ENCODE measurements around the gene RRP9. TPM values are rescaled to one million over a fixed set of nuclear protein-coding genes. Genes with fewer than 3 reads are reported as not detected.
A peak's percentile ranks its signal among the peaks of the same experiment; 100 is the strongest.

Gene RRP9
- total RNA-seq, 4 donors from 2014 or later, result 7.1 to 29.5 (median 11.1) TPM

DNA sequence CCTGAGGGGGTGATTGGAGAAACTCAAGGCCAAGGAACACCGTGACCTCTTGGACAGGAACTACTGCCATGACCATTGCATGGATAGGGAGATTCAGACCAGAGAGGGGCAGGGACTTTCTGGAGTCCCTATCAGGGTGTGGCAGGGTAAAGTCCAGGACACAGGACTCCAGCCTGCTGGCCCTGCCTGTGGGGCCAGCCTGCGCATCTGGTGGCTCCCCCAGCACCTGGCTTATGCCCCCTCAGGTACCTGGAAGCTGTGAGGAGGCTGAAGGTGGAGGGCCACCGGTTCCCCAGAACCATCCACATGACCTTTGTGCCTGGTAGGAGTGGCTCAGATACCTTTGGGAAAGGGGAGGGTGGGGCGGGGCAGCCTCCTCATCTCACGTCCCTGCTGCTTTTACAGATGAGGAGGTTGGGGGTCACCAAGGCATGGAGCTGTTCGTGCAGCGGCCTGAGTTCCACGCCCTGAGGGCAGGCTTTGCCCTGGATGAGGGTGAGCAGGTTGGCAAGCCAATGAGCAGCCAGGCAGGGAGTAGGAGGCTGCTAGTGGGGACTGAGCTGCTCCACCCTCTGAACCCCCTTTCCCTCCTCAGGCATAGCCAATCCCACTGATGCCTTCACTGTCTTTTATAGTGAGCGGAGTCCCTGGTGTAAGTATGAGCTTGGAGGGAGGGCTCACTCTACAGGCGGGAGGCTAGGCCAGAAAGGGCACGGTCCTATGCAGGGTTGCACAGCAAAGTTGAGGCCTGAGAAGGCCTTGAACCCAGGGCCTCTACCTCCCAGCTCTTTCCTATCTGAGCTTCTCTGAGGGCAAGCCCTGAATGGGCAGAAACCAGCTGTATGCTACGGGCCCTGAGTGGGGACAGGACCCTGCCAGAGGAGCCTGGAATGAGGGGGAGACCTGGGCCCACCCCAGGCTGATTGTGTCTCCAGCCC, 44.6 kb upstream of the RRP9 start:
- H3K4me1 ChIP-seq, result peaks cover 18 to 42% (median 33%) of the 10 kb centered on the region in 4 donors
- no peak overlapping the region for H3K4me3 ChIP-seq
- TF ChIP-seq POLR2AphosphoS5 (IDR thresholded peaks at IDR 0.05), result peak in 1 of 3 donors; percentile 46
- TF ChIP-seq POLR2A (IDR thresholded peaks at IDR 0.05), result no peak
- WGBS, 2 donors (ENCODE audit: low coverage in 1 of 2), result 60 to 78% methylated on average over 1 to 9 of the region's 12 CpGs
- H3K27ac ChIP-seq, result peak overlapping the region; percentile 57 to 93 (median 65)
- no peaks in the 10 kb centered on the region for H3K9me3 ChIP-seq
- H3K36me3 ChIP-seq, result no peaks in the 10 kb centered on the region
- no peaks in the 10 kb centered on the region for H3K27me3 ChIP-seq
- in situ Hi-C loops (cut with MboI; ENCODE audit: low pct_ligation_motif_present in 1 of 4, low pct_unique_long_range_greater_than_20kb in 1 of 4, low sequenced_read_pairs in 3 of 4) (no loop called here), intact Hi-C loops (cut with DNase I; ENCODE audit: low total_unique reads) (no loop called here)
- DNase-seq, result peak; percentile 67

DNA sequence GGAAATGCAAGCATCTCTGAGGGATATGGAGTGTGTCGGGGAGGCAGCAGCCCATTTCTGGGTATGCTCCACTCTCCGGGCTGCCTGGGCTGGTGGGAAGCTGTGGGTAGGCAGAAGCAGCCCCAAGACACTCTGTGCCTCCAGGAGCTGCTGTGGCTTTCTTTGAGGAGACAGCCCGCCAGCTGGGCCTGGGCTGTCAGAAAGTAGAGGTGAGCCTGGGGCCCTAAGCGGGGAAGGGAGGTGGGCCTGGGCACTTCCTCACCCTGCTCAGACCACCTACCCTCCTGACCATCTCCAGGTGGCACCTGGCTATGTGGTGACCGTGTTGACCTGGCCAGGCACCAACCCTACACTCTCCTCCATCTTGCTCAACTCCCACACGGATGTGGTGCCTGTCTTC, 43.4 kb upstream of the RRP9 start:
- no peaks in the 10 kb centered on the region for H3K36me3 ChIP-seq
- intact Hi-C loops (cut with DNase I; ENCODE audit: low total_unique reads) (no loop called here), in situ Hi-C loops (cut with MboI; ENCODE audit: low pct_ligation_motif_present in 1 of 4, low pct_unique_long_range_greater_than_20kb in 1 of 4, low sequenced_read_pairs in 3 of 4) (no loop called here)
- H3K4me1 ChIP-seq, result peaks cover 18 to 48% (median 35%) of the 10 kb centered on the region in 4 donors
- WGBS, 2 donors (ENCODE audit: low coverage in 1 of 2), result 91% methylated on average over 6 of the region's 6 CpGs; no CpG with 5 or more reads in 1 of the 2 donors
- TF ChIP-seq POLR2AphosphoS5 (IDR thresholded peaks at IDR 0.05) (no peak), POLR2A (IDR thresholded peaks at IDR 0.05) (no peak), EP300 (IDR thresholded peaks at IDR 0.05; ENCODE audit: low read depth) (no peak)
- TF ChIP-seq, protein P1, sequence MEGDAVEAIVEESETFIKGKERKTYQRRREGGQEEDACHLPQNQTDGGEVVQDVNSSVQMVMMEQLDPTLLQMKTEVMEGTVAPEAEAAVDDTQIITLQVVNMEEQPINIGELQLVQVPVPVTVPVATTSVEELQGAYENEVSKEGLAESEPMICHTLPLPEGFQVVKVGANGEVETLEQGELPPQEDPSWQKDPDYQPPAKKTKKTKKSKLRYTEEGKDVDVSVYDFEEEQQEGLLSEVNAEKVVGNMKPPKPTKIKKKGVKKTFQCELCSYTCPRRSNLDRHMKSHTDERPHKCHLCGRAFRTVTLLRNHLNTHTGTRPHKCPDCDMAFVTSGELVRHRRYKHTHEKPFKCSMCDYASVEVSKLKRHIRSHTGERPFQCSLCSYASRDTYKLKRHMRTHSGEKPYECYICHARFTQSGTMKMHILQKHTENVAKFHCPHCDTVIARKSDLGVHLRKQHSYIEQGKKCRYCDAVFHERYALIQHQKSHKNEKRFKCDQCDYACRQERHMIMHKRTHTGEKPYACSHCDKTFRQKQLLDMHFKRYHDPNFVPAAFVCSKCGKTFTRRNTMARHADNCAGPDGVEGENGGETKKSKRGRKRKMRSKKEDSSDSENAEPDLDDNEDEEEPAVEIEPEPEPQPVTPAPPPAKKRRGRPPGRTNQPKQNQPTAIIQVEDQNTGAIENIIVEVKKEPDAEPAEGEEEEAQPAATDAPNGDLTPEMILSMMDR (IDR thresholded peaks at IDR 0.05), result no peak
- no peaks in the 10 kb centered on the region for H3K27me3 ChIP-seq
- peak overlapping the region in 3 of 4 donors; percentile 13 to 93 (median 66) for H3K27ac ChIP-seq
- no peak for DNase-seq
- no peak overlapping the region for H3K4me3 ChIP-seq
- H3K9me3 ChIP-seq, result no peaks in the 10 kb centered on the region

DNA sequence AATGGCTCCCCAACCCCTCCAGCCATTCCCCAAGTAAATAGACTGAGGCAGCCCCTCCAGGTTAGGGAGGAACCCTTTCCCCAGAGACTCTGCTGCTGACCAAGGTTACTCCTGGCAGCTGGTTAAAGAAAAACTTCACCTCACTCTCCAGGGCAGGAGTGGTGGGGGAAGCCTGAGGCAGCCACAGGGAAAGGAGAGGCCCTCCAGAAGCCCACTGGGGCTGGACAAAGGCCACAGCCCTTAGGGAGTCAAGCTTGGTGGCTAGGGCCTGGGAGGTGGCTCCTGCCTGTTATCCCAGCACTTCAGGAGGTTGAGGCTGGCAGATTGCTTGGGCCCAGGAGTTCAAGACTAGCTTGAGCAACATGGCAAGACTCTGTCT, 42.6 kb upstream of the RRP9 start:
- H3K4me1 ChIP-seq, result peaks cover 18 to 48% (median 35%) of the 10 kb centered on the region in 4 donors
- H3K27me3 ChIP-seq, result no peaks in the 10 kb centered on the region
- intact Hi-C loops (cut with DNase I; ENCODE audit: low total_unique reads) (no loop called here), in situ Hi-C loops (cut with MboI; ENCODE audit: low pct_ligation_motif_present in 1 of 4, low pct_unique_long_range_greater_than_20kb in 1 of 4, low sequenced_read_pairs in 3 of 4) (no loop called here)
- no peaks in the 10 kb centered on the region for H3K36me3 ChIP-seq
- H3K4me3 ChIP-seq, result peak overlapping the region in 1 of 4 donors; percentile 50
- DNase-seq, result no peak
- TF ChIP-seq POLR2A (IDR thresholded peaks at IDR 0.05) (no peak), POLR2AphosphoS5 (IDR thresholded peaks at IDR 0.05) (no peak), EP300 (IDR thresholded peaks at IDR 0.05; ENCODE audit: low read depth) (no peak)
- TF ChIP-seq, protein P1 (IDR thresholded peaks at IDR 0.05), result no peak
- H3K9me3 ChIP-seq, result no peaks in the 10 kb centered on the region
- H3K27ac ChIP-seq, result peak overlapping the region; percentile 89 to 99 (median 96)

DNA sequence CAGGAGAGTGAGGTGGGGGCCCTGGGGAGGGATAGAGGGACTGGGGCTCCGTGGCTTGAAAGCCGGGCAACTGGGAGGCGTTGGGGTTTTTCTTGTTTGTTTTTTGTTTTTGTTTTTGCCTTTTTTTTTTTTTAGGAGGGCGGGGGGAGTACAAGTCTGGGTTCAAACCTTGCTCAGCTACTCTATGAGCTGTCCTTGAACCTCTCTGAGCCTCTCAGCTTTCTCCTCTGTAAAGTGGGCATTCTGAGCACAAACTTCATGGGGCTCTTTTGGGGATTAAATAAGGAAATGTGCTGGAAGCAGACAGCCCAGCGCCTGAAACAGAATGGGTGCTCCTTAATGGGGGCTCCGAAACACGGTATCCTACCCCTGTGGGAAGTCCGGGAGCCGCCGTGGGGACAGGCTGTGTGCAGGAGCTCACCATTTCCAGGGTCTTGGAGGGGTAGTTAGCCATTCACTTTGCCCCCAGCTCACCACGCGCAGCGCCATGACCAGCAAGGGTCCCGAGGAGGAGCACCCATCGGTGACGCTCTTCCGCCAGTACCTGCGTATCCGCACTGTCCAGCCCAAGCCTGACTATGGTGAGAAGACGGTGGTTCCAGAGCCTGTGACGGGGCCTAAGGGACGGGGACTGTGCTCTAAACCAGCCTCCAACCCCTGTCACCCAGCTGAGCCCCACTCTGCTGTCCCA, 42.0 kb upstream of the RRP9 start:
- Histone ChIP-seq H3K4me3 (peak overlapping the region; percentile 33 to 61 (median 50)), H3K4me1 (peaks cover 18 to 48% (median 35%) of the 10 kb centered on the region in 4 donors), H3K27me3 (no peaks in the 10 kb centered on the region), H3K9me3 (no peaks in the 10 kb centered on the region), H3K27ac (peak overlapping the region; percentile 89 to 99 (median 96)), H3K36me3 (no peaks in the 10 kb centered on the region)
- DNase-seq, result no peak
- TF ChIP-seq POLR2AphosphoS5 (IDR thresholded peaks at IDR 0.05) (no peak), EP300 (IDR thresholded peaks at IDR 0.05; ENCODE audit: low read depth) (no peak), POLR2A (IDR thresholded peaks at IDR 0.05) (no peak)
- TF ChIP-seq, protein P1 (IDR thresholded peaks at IDR 0.05), result no peak
- intact Hi-C loops (cut with DNase I; ENCODE audit: low total_unique reads), result no loop called here
- 73% methylated on average over 21 of the region's 22 CpGs; no CpG with 5 or more reads in 1 of the 2 donors for WGBS, 2 donors (ENCODE audit: low coverage in 1 of 2)
- in situ Hi-C loops (cut with MboI; ENCODE audit: low pct_ligation_motif_present in 1 of 4, low pct_unique_long_range_greater_than_20kb in 1 of 4, low sequenced_read_pairs in 3 of 4), result no loop called here
